GM19463 (cell line): ENCODE data around the gene FBXO9.

Experiments
- ATAC-seq: cut with Tn5 transposase; IDR thresholded peaks from one replicate; pipeline ENCODE4 v1.9.1; 2021; ENCODE audit warnings: mild to moderate bottlenecking, moderate library complexity; ENCODE audit not compliant: unreplicated experiment

Gene FBXO9

DNA sequence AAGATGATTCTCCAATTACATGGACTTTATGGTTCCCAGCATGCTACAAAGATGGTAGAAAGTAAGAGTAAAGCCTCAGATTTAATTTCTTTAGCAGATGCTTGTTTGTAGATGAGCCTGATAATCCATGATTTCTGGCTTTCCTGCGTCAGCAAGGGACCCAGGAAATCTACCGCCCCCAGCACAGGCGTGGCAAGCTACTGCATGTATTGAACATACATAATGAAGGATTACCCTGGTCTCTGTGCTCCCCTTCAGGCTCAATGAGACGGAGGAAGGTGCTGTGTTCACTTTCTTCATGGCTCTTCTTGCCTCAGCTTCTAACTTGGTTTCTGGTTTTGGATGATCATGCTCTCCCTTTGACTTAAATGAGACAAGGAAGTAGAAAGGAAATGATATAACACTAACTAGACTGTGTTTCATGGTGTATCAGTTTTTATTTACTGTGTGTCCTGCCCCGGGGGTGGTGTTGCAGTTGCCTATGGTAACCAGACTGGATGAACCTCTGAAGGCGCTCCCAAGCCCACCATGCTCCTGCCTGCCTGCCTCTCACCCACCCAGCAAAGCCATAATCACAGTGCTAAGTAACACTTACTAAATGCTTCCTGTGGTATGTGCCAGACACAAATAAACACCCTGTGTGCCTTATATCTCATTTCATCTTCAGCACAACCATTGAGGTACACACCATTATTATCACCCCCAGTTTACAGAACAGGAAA lies 65.5 kb downstream of the FBXO9 start:
- no peak for ATAC-seq

DNA sequence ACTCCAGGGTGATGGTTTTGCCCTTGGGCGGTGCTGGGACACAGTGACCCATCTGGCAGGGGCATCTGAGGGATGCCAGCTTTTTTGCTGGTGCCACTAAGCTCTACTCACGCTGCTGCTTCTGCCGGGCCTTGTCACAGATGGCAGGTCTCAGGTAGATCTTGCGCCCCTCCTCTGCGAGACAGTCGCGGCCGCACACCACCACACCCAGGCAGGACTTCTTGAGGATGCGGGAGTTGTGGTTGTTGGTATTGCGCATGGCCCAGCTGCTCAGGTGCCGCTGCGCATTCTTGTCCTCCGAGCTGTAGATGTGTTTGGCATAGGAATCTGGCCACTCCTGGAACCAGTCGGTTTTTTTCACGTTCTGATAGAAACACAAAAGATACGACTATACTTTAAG lies 68.8 kb downstream of the FBXO9 start:
- no peak for ATAC-seq

DNA sequence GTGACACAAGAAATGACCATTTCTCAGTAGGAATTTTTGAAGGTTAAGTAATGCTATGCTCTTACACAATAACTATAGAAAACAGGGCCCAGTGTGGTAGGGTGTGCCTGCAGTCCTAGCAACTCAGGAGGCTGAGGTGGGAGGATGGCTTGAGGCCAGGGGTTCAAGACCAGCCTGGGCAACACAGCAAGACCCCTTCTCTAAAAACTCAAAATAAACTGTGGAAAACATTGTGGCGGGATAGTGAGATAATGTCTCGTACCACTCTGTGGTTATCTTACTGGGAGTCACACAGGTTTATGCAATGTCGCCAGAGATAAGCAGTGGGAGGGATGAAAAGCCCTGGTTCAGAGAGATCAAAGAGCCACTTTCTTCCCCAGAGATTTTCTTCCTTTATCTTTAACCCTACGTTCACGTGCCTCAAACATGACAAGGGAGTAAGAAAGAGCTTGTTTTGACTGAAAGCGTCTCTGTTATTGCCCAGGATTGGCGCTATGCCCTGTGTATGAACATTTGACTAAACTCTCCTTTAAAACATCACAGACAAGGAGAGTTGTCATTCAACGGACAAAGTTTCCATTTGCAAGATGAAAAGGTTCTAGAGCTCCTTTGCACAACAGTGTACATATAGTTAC lies 69.5 kb downstream of the FBXO9 start:
- ATAC-seq = no peak

DNA sequence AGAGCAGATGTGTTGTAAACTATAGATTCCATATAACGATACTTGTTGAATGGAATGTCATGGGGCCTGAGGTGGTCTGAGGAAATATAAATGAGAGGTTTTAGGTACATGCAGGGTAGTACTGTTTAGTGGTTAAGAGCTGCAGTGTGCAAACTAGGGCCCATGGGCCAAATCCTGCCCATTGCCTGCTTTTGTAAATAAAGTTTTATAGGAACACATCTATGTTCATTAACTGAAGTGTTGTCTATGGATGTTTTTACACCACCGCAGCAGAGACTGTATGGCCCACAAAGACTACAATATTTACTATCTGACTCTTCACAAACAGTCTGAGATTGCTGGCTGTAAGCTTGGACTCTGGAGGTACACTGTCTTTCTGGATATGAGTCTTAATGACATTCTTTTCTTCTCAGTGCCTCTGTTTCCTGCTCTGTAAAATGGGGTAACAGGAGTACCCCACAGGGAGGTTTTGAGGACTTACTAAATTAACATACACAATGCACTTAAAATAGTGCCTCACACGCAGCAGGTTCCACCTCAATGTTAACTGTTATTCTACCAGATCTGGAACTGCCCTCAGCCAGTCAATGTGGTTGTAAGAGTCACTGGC lies 70.9 kb downstream of the FBXO9 start:
- ATAC-seq = no peak

GRCh38 chr6:53139841-53140413 lies 74.7 kb downstream of the FBXO9 start:
- ATAC-seq = no peak

- no peak for ATAC-seq
These were observed 77.6 kb downstream of the FBXO9 start for GRCh38 chr6:53142810-53143209.

- no peak for ATAC-seq
These were observed 78.5 kb downstream of the FBXO9 start for GRCh38 chr6:53143710-53144109.

GRCh38 chr6:53144802-53145201 lies 79.6 kb downstream of the FBXO9 start:
- no peak for ATAC-seq

DNA sequence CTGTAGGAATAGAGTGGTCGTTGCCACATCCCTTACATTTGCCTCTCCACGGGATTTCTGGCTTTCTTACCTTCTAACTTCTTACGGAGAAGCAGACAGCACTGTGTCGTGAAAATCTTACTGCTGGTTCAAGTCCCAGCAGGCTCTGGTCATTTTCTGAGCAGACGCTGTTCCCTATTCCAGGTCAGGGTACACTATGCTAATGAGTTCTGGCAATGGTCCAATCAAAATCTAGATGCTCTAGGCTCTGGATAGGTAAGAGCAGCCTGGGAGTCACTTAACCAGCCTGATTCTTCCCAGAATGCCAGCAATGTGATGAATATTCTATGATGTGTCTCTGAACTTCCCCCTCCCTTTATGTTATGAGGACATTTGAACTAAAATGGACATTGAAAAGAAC lies 83.5 kb downstream of the FBXO9 start, which contains the start of gene GCM1:
TSS of gene GCM1 (minus strand) at position 158 of the 400 bp plus-strand sequence. CDS start 3,209 bp downstream, outside the sequence.
- ATAC-seq = no peak
